H7 (cell line): ENCODE measurements around the gene ADARB1. TPM values are rescaled to one million over a fixed set of nuclear protein-coding genes. Genes with fewer than 3 reads are reported as not detected.
"Not testable (repeated sequence)": the region's sequence is repeated elsewhere in the genome, so short reads cannot be mapped to it uniquely, and the experiment has no call there.

Experiments
- DNase-seq: peaks from one replicate; pipeline ENCODE4 v3.0.0; 2012
- H3K27me3 ChIP-seq: 2 replicates; pipeline ENCODE4 v1.6.0; 2011; ENCODE audit warnings: mild to moderate bottlenecking, low read length; ENCODE audit not compliant: control insufficient read depth, insufficient read depth
- H3K36me3 ChIP-seq: replicated peaks from 2 replicates; pipeline ENCODE4 v1.5.1; 2011; ENCODE audit warnings: low read length; ENCODE audit not compliant: control insufficient read depth, insufficient read depth
- H3K4me3 ChIP-seq: 2 replicates; pipeline ENCODE4 v1.5.1; 2011; ENCODE audit warnings: low read depth, mild to moderate bottlenecking, control low read depth, low read length, moderate library complexity; ENCODE audit not compliant: insufficient read depth
- total RNA-seq: library from RNA; depleted of rRNA; stranded (reverse); fragments of >200 nt; shearing (Covaris generic); gene quantifications from 2 replicates; pipeline ENCODE4 v1.2.3, GENCODE V29; 2014

The ADARB1 gene
- total RNA-seq, 1 experiment from 2014 or later, result 5.5 TPM

DNA sequence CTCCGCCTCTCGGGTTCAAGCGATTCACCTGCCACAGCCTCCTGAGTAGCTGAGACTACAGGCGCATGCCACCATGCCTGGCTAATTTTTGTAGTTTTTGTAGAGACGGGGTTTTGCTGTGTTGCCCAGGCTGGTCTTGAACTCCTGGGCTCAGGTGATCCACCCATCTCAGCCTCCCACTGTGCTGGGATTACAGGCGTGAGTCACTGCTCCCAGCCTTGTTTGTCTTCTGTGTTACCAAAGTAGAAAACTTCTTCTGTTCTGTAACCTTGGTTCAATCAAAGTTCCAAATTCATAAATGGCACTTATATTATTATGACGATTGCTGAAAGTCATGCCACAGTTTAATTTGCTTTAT lies 64.6 kb downstream of the ADARB1 start:
- H3K36me3 ChIP-seq, DNase-seq, H3K27me3 ChIP-seq, H3K4me3 ChIP-seq: not testable (repeated sequence)

DNA sequence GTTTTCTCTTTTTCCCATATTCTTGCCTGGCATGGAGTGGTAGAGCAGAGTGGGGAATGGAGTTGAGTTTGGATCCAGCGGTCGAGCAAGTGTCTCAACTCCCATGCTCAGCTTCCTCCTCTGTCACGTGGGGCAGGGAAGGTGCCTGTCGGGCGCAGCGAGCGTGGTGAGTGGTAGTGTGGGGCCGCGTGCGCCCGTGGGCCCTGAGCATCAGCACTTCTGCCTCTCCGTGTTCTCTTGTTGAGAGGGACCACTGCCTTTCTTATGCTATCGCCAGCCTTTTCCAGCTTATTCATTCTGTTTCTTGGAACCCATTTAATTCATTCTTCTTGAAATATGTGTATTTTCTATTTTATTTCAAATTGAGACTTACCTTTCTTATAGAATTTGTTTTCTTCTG lies 65.1 kb downstream of the ADARB1 start:
- DNase-seq, result no peak
- Histone ChIP-seq H3K4me3 (no peak overlapping the region), H3K36me3 (no peaks in the 10 kb centered on the region), H3K27me3 (no peaks in the 10 kb centered on the region)

DNA sequence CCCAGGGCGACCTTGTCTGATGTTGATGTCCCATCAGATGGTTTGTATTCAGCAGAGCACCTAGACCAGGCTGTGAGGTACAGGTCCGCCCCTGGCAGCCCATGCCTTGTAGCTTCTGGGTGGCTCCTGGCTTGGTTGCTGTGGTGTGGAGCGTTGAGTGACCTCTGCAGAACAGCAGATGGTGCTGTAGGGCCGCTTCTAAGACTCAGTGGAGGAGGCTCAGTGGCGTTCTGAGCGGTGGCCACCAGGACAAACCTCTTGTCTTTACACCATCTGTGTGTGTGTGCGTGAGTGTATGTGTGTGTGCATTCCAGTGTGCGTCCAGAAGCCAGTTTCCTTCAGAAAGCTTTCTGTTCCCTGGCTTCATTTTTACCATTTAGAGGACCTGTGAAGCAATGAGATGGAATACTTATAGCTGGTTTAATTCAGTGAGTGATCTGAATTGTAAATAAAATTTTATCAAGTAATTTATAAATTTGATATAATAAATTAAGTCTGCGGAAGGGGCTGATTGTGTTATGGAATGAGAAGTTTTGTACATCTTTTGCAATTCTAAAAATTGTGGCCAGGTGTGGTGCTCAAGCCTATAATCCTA lies 66.1 kb downstream of the ADARB1 start:
- Histone ChIP-seq H3K4me3 (no peak overlapping the region), H3K36me3 (no peaks in the 10 kb centered on the region), H3K27me3 (no peaks in the 10 kb centered on the region)
- DNase-seq, result peak; percentile 92

DNA sequence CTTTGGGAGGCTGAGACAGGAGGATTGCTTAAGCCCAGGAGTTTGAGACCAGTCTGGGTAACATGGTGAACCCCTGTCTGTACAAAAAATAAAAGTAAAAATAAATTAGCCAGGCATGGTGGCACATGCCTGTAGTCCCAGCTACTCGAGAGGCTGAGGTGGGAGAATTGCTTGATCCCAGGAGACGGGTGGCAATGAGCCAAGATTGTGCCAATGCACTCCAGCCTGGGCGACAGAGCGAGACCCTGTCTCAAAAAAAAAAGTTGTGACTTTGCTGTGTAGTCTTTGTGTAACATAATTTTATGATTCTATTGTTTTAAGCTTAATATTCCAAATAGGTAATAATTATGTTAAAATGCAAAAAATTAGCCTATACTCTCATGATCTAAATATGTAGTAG lies 66.6 kb downstream of the ADARB1 start:
- not testable (repeated sequence) for H3K4me3 ChIP-seq, H3K27me3 ChIP-seq, DNase-seq, H3K36me3 ChIP-seq

DNA sequence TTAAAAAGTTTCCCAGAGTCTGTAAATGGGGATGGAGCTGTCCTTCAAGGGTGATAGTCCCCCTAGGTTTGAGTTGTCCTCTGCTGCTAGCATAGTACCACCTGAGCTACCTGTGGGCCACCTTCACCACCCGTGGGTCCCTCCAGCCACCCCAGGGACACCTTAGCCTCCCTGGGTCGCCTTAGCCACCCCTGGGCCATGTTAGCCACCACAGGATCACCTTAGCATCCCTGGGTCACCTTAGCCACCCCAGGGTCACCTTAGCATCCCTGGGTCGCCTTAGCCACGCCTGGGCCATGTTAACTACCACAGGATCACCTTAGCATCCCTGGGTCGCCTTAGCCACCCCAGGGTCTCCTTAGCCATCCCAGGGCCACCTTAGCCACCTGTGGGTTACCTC lies 67.1 kb downstream of the ADARB1 start:
- no peak overlapping the region for H3K4me3 ChIP-seq
- no peaks in the 10 kb centered on the region for H3K27me3 ChIP-seq
- DNase-seq, result no peak
- H3K36me3 ChIP-seq, result no peaks in the 10 kb centered on the region

DNA sequence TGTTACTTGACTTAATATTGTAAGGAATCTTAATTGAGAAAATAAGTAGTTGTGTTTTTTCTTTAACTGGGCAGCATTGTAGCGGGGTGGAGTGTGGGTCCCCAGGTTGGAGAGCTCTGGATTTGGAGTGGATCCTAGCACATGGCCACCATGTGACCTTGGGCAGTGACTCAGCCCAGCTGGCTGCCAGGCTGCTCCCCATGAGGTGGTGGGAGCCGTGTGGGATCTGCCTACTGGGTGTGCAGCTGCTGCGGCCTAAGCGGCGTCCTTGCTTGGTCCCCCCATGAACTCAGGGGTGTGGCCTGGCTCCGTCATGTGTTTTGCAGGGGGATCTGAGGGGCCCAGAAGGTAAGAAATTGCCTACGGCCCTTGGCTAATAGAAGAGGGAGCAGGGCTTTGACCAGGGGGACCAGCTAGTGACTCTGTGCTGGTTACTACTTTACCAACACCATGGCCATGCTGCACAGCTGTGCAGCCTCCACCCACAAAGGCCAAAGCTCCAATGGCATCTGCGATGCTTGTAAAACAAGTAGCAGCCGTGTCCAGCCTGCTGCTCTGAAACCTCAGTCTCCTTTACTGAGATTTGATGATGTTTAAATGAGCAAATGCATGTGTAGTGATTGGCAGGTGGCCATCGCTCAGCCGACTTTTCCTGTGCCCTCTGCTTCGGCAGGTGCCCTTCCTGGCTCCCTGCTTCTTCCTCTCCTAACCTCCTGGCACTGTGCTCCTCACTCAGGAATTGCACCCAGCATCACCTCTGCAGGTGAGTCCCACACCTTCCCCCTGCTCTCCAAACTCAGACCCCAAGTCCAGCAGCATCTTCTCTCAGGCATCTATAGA lies 68.3 kb downstream of the ADARB1 start:
- no peaks in the 10 kb centered on the region for H3K36me3 ChIP-seq

DNA sequence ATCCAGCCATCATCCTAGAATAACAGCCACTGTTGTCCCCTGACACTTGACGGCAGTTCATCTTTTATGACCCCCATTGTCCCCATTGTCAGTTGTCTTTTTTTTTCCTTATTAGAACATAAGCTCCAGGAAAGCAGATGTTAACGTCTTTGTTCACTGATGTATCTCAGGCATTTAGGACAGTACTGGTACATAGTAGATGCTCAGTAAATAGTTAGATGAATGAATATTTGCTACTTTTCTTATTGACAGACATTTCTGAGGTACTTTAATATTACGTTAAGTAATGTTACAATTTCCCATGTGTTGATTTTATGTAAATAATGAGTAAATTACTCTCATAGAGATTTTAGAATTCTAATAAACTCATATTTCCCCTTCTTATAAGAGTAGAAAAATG lies 69.5 kb downstream of the ADARB1 start:
- H3K36me3 ChIP-seq, result no peaks in the 10 kb centered on the region
- no peak overlapping the region for H3K4me3 ChIP-seq
- no peak for DNase-seq
- no peaks in the 10 kb centered on the region for H3K27me3 ChIP-seq

More for the DNA sequence above, 68.3 kb downstream of the ADARB1 start:
- Histone ChIP-seq H3K4me3 (no peak overlapping the region), H3K27me3 (no peaks in the 10 kb centered on the region)
- no peak for DNase-seq

DNA sequence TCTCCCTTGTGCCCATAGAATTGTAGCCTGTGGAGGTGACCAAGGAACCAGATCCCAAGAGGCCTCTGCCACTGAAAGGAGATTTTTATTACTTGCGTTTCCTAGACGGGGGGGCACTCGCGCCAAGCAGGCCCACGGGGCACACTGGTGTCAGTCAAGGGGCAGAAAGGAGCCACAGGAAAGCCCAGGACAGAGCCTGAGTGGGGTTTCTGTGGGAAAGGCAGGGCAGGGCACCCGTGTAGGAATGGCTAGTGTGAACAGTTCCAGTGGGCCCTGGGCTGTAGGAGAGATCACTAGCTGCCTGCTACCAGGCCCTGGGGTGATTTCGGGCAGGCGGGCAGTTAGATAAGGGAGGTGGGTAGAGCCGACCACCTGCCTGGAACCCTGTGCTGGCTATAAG lies 70.8 kb downstream of the ADARB1 start:
- Histone ChIP-seq H3K27me3 (no peaks in the 10 kb centered on the region), H3K4me3 (no peak overlapping the region), H3K36me3 (no peaks in the 10 kb centered on the region)
- DNase-seq, result no peak

DNA sequence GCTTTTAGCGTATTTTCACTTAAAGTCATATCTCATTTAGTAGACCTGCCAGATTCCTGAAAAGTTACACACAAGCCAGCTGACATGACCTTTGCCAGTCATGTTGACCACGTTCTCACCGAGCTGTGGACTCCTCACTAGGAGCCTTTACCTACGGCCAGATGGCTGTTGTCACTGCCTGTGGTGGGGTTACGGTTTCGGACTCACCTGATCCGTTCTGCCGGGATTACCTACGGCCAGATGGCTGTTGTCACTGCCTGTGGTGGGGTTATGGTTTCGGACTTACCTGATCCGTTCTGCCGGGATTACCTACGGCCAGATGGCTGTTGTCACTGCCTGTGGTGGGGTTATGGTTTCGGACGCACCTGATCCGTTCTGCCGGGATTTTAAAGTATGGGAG lies 71.5 kb downstream of the ADARB1 start:
- not testable (repeated sequence) for H3K27me3 ChIP-seq, H3K36me3 ChIP-seq, H3K4me3 ChIP-seq, DNase-seq

DNA sequence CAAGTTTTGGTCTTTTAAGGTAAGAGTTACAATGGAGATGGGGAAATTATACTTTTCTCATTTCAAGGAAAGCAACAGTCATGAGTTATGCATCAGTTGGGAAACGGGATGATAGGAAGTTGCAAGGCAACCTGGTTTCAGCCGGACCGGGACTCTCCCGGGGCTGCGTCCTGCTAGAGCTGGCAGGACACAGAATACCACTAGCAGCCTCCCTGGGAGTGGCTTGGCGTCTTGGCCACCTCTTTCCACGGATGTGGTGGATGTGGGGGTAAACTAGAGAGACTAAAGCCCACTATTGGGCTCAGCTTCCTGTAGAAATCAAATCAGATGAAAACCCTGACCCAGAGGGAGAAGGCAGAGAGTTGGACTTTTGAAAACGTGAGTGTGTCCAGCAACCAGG lies 71.9 kb downstream of the ADARB1 start:
- no peak for DNase-seq
- Histone ChIP-seq H3K27me3 (no peaks in the 10 kb centered on the region), H3K4me3 (no peak overlapping the region), H3K36me3 (no peaks in the 10 kb centered on the region)

DNA sequence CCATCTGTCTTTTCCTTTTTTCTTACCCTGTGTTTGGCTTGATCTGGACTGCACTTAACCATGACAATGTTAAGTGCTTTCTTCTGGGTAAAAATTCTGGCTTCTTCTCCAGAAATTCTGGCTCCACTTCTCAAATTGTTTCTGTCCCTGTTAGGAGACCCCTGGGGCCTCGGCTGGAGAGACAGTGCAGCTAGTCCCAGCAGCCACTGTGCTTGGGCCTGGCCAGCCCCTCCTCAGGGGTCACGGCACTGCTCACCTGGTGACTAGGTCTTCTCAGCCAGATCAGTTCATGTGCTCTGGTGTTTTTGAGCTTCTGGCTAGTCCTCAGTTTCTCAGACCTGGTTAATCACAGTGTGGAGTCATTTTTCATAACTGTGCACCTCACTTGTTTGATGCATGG lies 72.4 kb downstream of the ADARB1 start:
- no peak for DNase-seq
- Histone ChIP-seq H3K27me3 (no peaks in the 10 kb centered on the region), H3K36me3 (no peaks in the 10 kb centered on the region), H3K4me3 (no peak overlapping the region)

DNA sequence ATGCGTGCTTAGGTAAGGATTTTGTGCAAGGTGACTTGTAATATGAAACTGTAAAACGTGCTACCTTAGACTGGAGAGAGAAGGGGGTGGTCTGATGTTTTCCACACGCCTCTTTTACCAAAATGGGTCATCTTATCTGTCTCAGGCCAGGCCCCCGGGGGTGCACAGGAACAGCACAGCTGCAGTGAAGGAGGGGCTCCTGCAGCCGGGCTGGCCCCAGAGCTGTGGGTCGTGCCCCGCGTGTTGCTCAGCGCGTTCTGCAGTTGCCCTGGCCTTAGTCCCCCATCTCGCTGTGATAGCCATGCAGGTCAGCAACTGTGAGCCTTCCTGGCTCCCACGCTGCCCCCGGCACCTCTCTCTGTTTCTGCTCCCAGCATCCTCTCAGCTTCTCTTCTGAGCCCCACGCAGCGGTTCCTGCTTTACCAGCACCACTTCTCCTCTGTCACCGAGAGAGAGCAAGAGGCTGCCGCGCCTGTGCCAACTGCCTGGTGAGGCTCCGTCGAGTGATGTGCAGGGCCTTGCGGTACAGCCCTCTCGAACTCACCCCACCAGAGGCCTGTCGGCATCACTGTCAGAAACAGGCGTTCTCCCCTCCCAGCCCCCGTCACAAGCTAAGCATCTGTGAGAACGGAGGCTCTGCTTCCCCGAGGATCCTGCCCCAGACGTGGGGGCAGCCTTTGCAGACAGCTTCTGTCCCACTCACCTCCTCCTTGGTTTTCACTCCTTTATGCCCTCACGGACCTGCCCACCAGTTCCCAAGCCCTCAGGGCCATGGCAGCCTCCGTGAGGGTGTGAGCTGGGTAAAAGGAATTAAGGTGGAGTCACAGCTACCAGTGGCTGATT lies 73.3 kb downstream of the ADARB1 start:
- H3K4me3 ChIP-seq, result no peak overlapping the region
- H3K36me3 ChIP-seq, result no peaks in the 10 kb centered on the region
- DNase-seq, result no peak
- no peaks in the 10 kb centered on the region for H3K27me3 ChIP-seq

DNA sequence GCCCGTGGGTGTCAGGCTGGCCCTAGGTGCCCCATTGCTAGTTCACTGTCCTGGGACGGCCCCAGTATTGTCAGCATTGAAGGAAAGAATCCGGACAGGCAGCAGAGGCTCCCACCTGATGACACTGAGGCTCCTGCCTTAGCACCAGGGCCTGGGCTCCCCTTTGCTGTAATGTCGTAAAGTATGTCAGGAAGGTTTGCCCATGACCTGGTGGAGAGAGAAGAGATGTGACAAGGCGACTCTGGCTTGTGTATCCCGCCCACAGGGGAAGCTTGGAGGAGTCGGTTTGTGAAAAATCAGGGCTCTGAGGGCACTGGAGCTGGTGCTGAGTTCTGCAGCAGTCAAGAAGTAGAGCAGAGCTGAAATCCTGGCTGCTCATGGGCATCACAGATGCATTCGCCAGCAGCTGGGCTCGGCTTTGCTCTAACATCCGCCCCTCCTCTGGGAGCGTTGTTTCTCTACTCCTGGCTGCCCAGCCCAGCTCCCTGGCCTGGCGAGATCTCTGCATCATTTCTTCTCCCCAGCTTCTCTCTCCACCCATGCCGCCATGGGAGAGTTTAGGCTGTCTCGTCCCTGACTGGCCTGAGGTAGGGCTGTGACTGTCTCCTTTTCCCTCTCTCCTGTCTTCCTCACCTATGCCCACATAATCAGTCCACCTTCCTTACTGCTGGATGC lies 74.1 kb downstream of the ADARB1 start:
- H3K36me3 ChIP-seq, result no peaks in the 10 kb centered on the region

DNA sequence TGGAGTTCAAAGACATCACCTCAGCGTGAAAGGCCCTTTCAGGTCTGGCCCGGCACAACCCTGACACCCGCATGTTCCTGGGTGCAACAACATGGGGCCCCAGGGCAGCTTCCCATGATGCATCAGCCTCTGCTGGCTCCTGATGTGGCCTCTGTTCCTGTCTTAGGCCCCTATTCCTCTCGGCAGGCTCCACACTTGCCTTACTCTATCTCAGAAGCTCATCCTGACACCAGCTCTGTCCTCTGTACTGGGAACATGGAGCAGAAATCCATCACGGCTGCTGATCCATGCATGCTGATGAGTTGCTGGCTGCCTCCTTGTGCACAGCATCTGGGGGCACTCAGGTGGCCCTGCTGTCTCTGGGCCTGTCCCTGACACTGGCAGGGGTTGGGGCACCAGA lies 74.6 kb downstream of the ADARB1 start:
- Histone ChIP-seq H3K27me3 (no peaks in the 10 kb centered on the region), H3K36me3 (no peaks in the 10 kb centered on the region), H3K4me3 (no peak overlapping the region)
- DNase-seq, result no peak

More for the DNA sequence above, 74.1 kb downstream of the ADARB1 start:
- DNase-seq, result no peak
- Histone ChIP-seq H3K27me3 (no peaks in the 10 kb centered on the region), H3K4me3 (no peak overlapping the region)
